GM19324 (cell line): Measurements from ENCODE around the gene TCL1A.
"Not testable (repeated sequence)": the region's sequence is repeated elsewhere in the genome, so short reads cannot be mapped to it uniquely, and the experiment has no call there.

Experiments
- ATAC-seq: cut with Tn5 transposase; IDR thresholded peaks from one replicate; pipeline ENCODE4 v1.9.1; 2021; ENCODE audit warnings: mild to moderate bottlenecking, moderate library complexity; ENCODE audit not compliant: unreplicated experiment, low FRiP score

Gene TCL1A

DNA sequence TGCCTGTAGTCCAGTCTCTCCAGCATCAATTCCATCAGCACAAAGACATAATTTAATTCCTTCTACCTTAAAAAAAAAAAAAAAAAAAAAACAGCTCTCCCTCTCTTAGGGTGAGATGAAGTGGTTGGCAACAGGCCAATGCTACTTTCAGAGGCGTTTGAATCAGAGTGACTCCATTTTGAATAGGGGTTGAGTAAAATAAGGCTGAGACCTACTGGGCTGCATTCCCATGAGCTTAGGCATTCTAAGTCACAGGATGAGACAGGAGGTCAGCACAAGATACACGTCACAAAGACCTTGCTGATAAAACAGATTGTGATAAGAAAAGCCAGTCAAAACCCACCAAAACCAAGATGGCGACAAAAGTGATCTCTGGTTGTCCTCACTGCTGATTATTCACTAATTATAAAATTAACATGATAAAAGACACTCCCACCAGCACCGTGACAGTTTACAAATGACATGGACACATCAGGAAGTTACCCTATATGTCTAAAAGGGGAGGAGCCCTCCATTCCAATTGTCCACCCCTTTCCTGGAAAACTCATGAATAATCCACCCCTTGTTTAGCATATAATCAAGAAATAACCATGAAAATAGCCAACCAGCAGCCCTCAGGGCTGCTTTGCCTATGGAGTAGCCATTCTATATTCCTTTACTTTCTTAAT lies 34.6 kb downstream of the TCL1A start:
- ATAC-seq, result no peak

- ATAC-seq, result no peak
These were observed 36.6 kb downstream of the TCL1A start for GRCh38 chr14:95677179-95677835.

DNA sequence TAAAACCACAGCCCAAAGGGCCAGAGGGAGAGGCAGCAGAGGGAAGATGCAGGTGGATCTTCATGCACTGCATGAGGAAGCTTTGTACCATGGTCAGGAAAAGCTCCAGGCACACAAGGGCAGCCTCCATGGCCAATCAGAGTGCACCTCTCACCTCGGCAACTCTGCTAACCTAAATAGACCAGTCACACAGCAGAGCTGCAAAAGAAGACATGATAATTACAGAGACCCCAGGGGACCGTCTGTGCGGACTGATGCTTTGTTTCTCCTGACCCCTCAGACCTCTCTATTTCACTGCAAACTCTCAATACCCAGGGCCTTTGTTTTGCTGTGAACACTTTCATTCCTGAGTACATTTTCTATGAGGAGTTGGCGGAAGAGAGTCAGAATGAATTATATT lies 38.4 kb downstream of the TCL1A start:
- no peak for ATAC-seq

GRCh38 chr14:95674613-95675012 lies 39.3 kb downstream of the TCL1A start:
- no peak for ATAC-seq

DNA sequence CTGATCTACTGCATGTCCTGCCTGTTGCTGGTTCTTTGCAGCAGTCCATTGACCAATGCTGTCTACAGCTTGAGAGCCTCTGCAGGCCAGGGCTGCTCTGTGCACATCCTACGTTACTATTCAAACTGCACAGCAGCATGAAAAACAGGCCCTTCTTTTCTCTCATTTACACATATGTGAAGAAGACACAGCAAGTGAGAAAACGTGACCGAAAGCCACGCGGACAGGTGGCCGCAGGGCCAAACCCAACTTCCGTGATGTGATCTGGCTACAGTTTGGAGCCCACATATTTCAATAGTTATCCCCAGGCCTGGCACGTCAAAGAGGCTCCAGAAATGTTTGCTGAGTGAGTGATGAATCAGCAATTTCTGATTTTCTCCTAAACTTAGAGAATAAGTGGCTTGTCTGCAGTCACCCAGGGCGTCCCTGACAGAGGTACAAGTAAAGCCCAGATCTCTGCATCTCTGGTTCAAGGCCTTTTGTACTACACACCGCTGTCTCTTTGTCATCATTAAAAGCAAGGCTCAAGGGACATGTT lies 45.6 kb downstream of the TCL1A start:
- ATAC-seq, result no peak

- ATAC-seq, result no peak
These were observed 46.7 kb downstream of the TCL1A start for GRCh38 chr14:95667249-95667693.

GRCh38 chr14:95666450-95666849 lies 47.5 kb downstream of the TCL1A start:
- ATAC-seq, result no peak

GRCh38 chr14:95665530-95665929 lies 48.4 kb downstream of the TCL1A start:
- not testable (repeated sequence) for ATAC-seq

GRCh38 chr14:95664546-95664945 lies 49.4 kb downstream of the TCL1A start:
- ATAC-seq, result no peak

DNA sequence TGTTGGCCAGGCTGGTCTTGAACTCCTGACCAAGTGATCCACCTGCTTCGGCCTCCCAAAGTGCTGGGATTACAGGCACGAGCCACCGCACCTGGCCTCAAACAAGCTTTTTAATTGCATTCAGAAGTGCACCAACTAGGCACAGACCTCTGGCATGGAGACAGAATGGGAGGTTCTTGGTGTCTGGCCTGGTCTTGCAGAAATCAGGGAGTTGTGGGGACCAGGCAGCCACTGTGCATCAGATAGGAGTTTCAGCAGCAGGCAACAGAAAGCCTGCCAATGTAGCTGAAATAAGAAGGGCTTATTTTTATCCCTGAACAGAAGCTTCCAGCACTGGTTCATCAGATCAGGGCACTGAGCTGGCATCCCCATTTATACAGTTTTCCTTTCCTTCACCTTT lies 49.9 kb downstream of the TCL1A start:
- ATAC-seq, result no peak

DNA sequence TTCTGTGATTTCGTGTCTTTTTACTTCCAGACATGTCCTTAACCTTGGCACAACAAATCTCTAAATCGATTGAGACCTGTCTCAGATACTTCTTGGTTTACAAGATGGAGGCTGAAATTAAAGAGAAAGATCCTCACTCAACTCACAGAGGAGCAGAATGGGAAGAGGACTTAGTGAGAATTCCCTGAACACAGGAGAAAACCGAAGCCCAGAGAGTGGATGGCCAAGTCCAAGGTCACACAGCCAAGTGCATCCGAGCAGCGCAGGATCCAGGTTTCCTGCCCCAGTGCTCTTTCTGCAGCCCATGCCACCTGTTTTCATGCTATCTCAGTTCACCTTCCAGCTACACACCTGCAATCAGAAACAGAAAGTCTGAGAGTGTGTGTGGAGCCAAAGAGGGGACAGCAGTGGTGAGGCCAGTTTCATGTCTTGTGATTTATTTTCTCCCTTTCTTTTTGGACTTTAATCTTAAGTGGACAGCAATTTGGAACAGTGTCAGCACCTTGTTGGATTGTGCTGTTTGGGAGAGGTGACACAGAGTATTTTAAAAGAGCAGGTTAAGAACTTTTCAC lies 50.6 kb downstream of the TCL1A start:
- peak; percentile 38 for ATAC-seq

DNA sequence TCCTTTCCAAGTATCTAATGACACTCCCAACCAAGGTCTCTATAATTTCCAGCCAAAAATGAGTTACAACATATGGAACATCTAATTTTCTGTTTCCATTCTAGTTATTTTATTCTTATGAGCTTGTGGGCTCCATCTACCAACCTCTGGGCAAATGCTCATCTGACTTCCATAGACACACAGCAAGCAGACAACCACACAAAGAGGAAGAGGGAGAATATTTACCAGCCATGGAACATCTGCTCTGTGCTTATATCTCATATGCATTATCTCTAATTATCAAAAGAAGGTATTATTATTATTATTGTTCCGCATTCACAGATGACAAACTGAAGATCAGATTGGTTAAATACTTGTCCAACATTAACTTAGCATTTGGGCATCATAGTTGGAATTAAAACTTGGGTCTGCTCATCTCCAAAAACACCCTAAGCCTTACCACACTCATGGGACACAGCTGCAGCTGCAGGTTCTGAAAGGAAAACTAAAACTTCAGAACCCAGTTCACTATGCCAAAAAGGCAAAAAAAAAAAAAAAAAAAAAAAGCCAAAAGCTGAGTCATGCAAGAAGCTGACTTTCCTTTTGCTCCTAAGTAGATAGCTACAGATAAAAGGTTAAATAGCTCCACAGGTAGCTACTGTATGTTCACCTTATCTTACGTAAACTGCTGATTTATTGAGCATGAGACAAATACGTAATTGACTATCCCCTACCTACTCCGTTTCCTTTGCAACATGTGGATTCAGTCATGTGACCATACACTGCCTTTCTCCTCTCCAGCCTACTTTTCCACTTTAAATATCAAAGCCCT lies 51.3 kb downstream of the TCL1A start:
- peak; percentile 29 for ATAC-seq

GRCh38 chr14:95660651-95661515 lies 53.0 kb downstream of the TCL1A start:
- no peak for ATAC-seq

GRCh38 chr14:95659990-95660385 lies 53.9 kb downstream of the TCL1A start:
- ATAC-seq, result no peak
